ENCODE data around the gene CDC14B.
"Not testable (repeated sequence)": the region's sequence is repeated elsewhere in the genome, so short reads cannot be mapped to it uniquely, and the experiment has no call there.

Gene CDC14B

GRCh38 chr9:96616817-96617438, 2.7 kb downstream of the CDC14B start:
- no peak overlapping the region for H3K27ac ChIP-seq (replicated peaks)
- DNase-seq (ENCODE audit: low read depth in 1 of 2, low spot score in 1 of 2) = no peak
- no peak overlapping the region for H3K4me3 ChIP-seq (replicated peaks; ENCODE audit: insufficient read depth, low read length)
- H3K27me3 ChIP-seq (ENCODE audit: insufficient read depth, poor library complexity, severe bottlenecking) = peaks cover 33% of the 10 kb centered on the region
- TF ChIP-seq CTCF (IDR thresholded peaks at IDR 0.05; ENCODE audit: insufficient read depth, low read length) (no peak), SPI1 (IDR thresholded peaks at IDR 0.05; ENCODE audit: borderline replicate concordance, low read depth) (no peak)

GRCh38 chr9:96615411-96615810, 4.2 kb downstream of the CDC14B start:
- Histone ChIP-seq H3K27ac (replicated peaks) (no peak overlapping the region), H3K27me3 (ENCODE audit: insufficient read depth, poor library complexity, severe bottlenecking) (peaks cover 28% of the 10 kb centered on the region), H3K4me3 (replicated peaks; ENCODE audit: insufficient read depth, low read length) (no peak overlapping the region)
- no peak for TF ChIP-seq SPI1 (IDR thresholded peaks at IDR 0.05; ENCODE audit: borderline replicate concordance, low read depth)
- TF ChIP-seq REST (IDR thresholded peaks at IDR 0.05; ENCODE audit: insufficient replicate concordance, low read depth) = no peak
- no peak for TF ChIP-seq CTCF (IDR thresholded peaks at IDR 0.05; ENCODE audit: insufficient read depth, low read length)
- TF ChIP-seq GABPA (IDR thresholded peaks at IDR 0.05; ENCODE audit: low read depth) = no peak
- no peak for TF ChIP-seq POLR2AphosphoS5 (IDR thresholded peaks at IDR 0.05; ENCODE audit: low read depth)
- DNase-seq (ENCODE audit: low read depth in 1 of 2, low spot score in 1 of 2) = no peak

- DNase-seq (ENCODE audit: low read depth in 1 of 2, low spot score in 1 of 2); H3K4me3 ChIP-seq (replicated peaks; ENCODE audit: insufficient read depth, low read length); H3K27ac ChIP-seq (replicated peaks): not testable (repeated sequence)
- peaks cover 20% of the 10 kb centered on the region for H3K27me3 ChIP-seq (ENCODE audit: insufficient read depth, poor library complexity, severe bottlenecking)
Measured at GRCh38 chr9:96614664-96615063, 5.0 kb downstream of the CDC14B start.

- DNase-seq (ENCODE audit: low read depth in 1 of 2, low spot score in 1 of 2) = no peak
- Histone ChIP-seq H3K27ac (replicated peaks) (no peak overlapping the region), H3K4me3 (replicated peaks; ENCODE audit: insufficient read depth, low read length) (no peak overlapping the region), H3K27me3 (ENCODE audit: insufficient read depth, poor library complexity, severe bottlenecking) (peaks cover 13% of the 10 kb centered on the region)
- TF ChIP-seq REST (IDR thresholded peaks at IDR 0.05; ENCODE audit: insufficient replicate concordance, low read depth) (no peak), SPI1 (IDR thresholded peaks at IDR 0.05; ENCODE audit: borderline replicate concordance, low read depth) (no peak), GABPA (IDR thresholded peaks at IDR 0.05; ENCODE audit: low read depth) (no peak), CTCF (IDR thresholded peaks at IDR 0.05; ENCODE audit: insufficient read depth, low read length) (no peak), POLR2AphosphoS5 (IDR thresholded peaks at IDR 0.05; ENCODE audit: low read depth) (no peak)
Measured at GRCh38 chr9:96612966-96613589, 6.6 kb downstream of the CDC14B start.

Data from HL-60 (cell line).